IMR-90 (cell line): ENCODE results near the gene GABPB2. TPM values are rescaled to one million over a fixed set of nuclear protein-coding genes. Genes with fewer than 3 reads are reported as not detected.
A peak's percentile ranks its signal among the peaks of the same experiment; 100 is the strongest.

Experiments
- ATAC-seq: fragments of 200-7000 bp; cut with Tn5 transposase; 2 replicates; pipeline ENCODE4 v1.9.1; 2020; ENCODE audit warnings: low read depth, mild to moderate bottlenecking, moderate library complexity
- BruUV-seq: library from RNA; stranded (reverse); fragments of 400-500 nt; replicated peaks from 2 replicates; lab custom pipeline; 2021; lab: Mats Ljungman, UMichigan
- CTCF ChIA-PET: fragments of 300-600 bp; formaldehyde crosslinking; extraction: SDS; loops from one replicate; lab custom pipeline; 2021; ENCODE audit warnings: antibody characterized with exemption; lab: Yijun Ruan, JAX
- POLR2A ChIA-PET: fragments of 300-600 bp; sonication (Branson Sonifier 250); formaldehyde crosslinking; loops from one replicate; lab custom pipeline; 2022; ENCODE audit warnings: antibody characterized with exemption; ENCODE audit not compliant: unreplicated experiment; lab: Charles Lee
- DNase-seq: peaks from one replicate; pipeline ENCODE4 v3.0.0; 2013
- H2AFZ ChIP-seq: replicated peaks from 2 replicates; pipeline ENCODE3; 2013; ENCODE audit warnings: low read length, mild to moderate bottlenecking; ENCODE audit not compliant: poor library complexity
- H2AK5ac ChIP-seq: 2 replicates; pipeline ENCODE4 v1.6.1; 2013; ENCODE audit warnings: low read depth, low read length, inconsistent platforms
- H2AK9ac ChIP-seq: replicated peaks from 2 replicates; pipeline ENCODE3; 2013; ENCODE audit warnings: mild to moderate bottlenecking, low read depth, low read length, moderate library complexity; ENCODE audit not compliant: poor library complexity
- H2BK120ac ChIP-seq: 2 replicates; pipeline ENCODE4 v1.6.1; 2013; ENCODE audit warnings: low read depth, low read length, inconsistent platforms
- H2BK15ac ChIP-seq: 3 replicates; pipeline ENCODE4 v1.6.1; 2013; ENCODE audit warnings: low read depth, low read length, inconsistent platforms
- H2BK20ac ChIP-seq: 2 replicates; pipeline ENCODE4 v1.6.1; 2013; ENCODE audit warnings: low read depth, mild to moderate bottlenecking, inconsistent platforms, low read length, moderate library complexity
- H2BK5ac ChIP-seq: 2 replicates; pipeline ENCODE4 v1.6.1; 2013; ENCODE audit warnings: mild to moderate bottlenecking, low read depth, low read length, inconsistent platforms; ENCODE audit not compliant: poor library complexity, severe bottlenecking
- H3K14ac ChIP-seq: replicated peaks from 2 replicates; pipeline ENCODE4 v1.6.1; 2013; ENCODE audit warnings: low read depth, low read length, inconsistent platforms
- H3K18ac ChIP-seq: 2 replicates; pipeline ENCODE4 v1.6.1; 2013; ENCODE audit warnings: low read depth, low read length, control low read depth
- H3K23ac ChIP-seq: 2 replicates; pipeline ENCODE4 v1.6.1; 2013; ENCODE audit warnings: low read depth, low read length, inconsistent platforms
- H3K27ac ChIP-seq: 2 replicates; pipeline ENCODE4 v1.5.1; 2013; ENCODE audit warnings: mild to moderate bottlenecking, control low read depth, low read length; ENCODE audit not compliant: insufficient read depth
- H3K27me3 ChIP-seq: 2 replicates; pipeline ENCODE4 v1.6.1; 2013; ENCODE audit warnings: low read length; ENCODE audit not compliant: control insufficient read depth, insufficient read depth
- H3K36me3 ChIP-seq: 2 replicates; pipeline ENCODE4 v1.6.1; 2013; ENCODE audit warnings: low read length, mixed read lengths; ENCODE audit not compliant: control insufficient read depth, insufficient read depth
- H3K4ac ChIP-seq: 2 replicates; pipeline ENCODE4 v1.6.1; 2013; ENCODE audit warnings: low read depth, low read length, inconsistent platforms
- H3K4me1 ChIP-seq: 2 replicates; pipeline ENCODE4 v1.6.1; 2013; ENCODE audit warnings: low read length, mixed read lengths; ENCODE audit not compliant: control insufficient read depth, insufficient read depth
- H3K4me2 ChIP-seq: 2 replicates; pipeline ENCODE4 v1.6.1; 2013; ENCODE audit warnings: low read depth, mild to moderate bottlenecking, control low read depth, low read length, moderate library complexity
- H3K4me3 ChIP-seq: 2 replicates; pipeline ENCODE4 v1.5.1; 2013; ENCODE audit warnings: low read depth, mild to moderate bottlenecking, control low read depth, low read length, moderate library complexity; ENCODE audit not compliant: insufficient read depth
- H3K56ac ChIP-seq: 2 replicates; pipeline ENCODE4 v1.6.1; 2013; ENCODE audit warnings: low read length, inconsistent platforms; ENCODE audit not compliant: insufficient read depth; ENCODE audit errors: extremely low read depth
- H3K79me1 ChIP-seq, 2 experiments: 2 replicates each; pipeline ENCODE4 v1.6.1; 2013; ENCODE audit warnings: low read length in 2 of 2, inconsistent platforms in 1 of 2, low read depth in 1 of 2
- H3K9ac ChIP-seq: 2 replicates; pipeline ENCODE4 v1.6.1; 2013; ENCODE audit warnings: low read depth, low read length, control low read depth
- H3K9me1 ChIP-seq: 2 replicates; pipeline ENCODE4 v1.6.1; 2013; ENCODE audit warnings: low read length, inconsistent platforms; ENCODE audit not compliant: insufficient read depth
- H3K9me3 ChIP-seq: 2 replicates; pipeline ENCODE4 v1.6.1; 2013; ENCODE audit warnings: low read length; ENCODE audit not compliant: control insufficient read depth, insufficient read depth
- H4K20me1 ChIP-seq: 2 replicates; pipeline ENCODE4 v1.6.1; 2013; ENCODE audit warnings: low read length, inconsistent platforms; ENCODE audit not compliant: insufficient read depth
- H4K5ac ChIP-seq: 2 replicates; pipeline ENCODE4 v1.6.1; 2013; ENCODE audit warnings: mild to moderate bottlenecking, low read depth, low read length, control low read depth
- H4K8ac ChIP-seq, 2 experiments: 2 replicates each; pipeline ENCODE4 v1.6.1; 2013; ENCODE audit warnings: low read depth in 2 of 2, low read length in 2 of 2, control low read depth in 1 of 2, inconsistent platforms in 1 of 2
- H4K91ac ChIP-seq: 2 replicates; pipeline ENCODE4 v1.6.1; 2013; ENCODE audit warnings: low read depth, low read length, inconsistent platforms; ENCODE audit not compliant: insufficient read depth
- BHLHE40 ChIP-seq: fragments of 150-350 bp; IDR thresholded peaks from 2 replicates; pipeline ENCODE4 v1.6.1; 2016; ENCODE audit warnings: mild to moderate bottlenecking, low read depth, low read length
- CEBPB ChIP-seq: IDR thresholded peaks from 2 replicates; pipeline ENCODE4 v1.6.1; 2012; ENCODE audit warnings: low read depth, low read length, improper control_type of control experiment
- CHD1 ChIP-seq: IDR thresholded peaks from 2 replicates; pipeline ENCODE4 v1.6.1; 2012; ENCODE audit warnings: low read depth, low read length, improper control_type of control experiment
- FOS ChIP-seq: fragments of 150-350 bp; IDR thresholded peaks from 2 replicates; pipeline ENCODE4 v1.6.1; 2016; ENCODE audit warnings: low read depth, low read length
- MAFK ChIP-seq: IDR thresholded peaks from 2 replicates; pipeline ENCODE4 v1.6.1; 2012; ENCODE audit warnings: low read depth, low read length, improper control_type of control experiment
- MAZ ChIP-seq: IDR thresholded peaks from 2 replicates; pipeline ENCODE4 v1.6.1; 2012; ENCODE audit warnings: low read depth, mild to moderate bottlenecking, low read length, improper control_type of control experiment, moderate library complexity, borderline replicate concordance
- MXI1 ChIP-seq: IDR thresholded peaks from 2 replicates; pipeline ENCODE4 v1.6.1; 2012; ENCODE audit warnings: low read depth, mild to moderate bottlenecking, low read length, moderate library complexity, borderline replicate concordance
- NFE2L2 ChIP-seq: fragments of 150-350 bp; IDR thresholded peaks from 2 replicates; pipeline ENCODE4 v1.6.1; 2016; ENCODE audit warnings: low read depth, mild to moderate bottlenecking, low read length
- POLR2A ChIP-seq: IDR thresholded peaks from 2 replicates; pipeline ENCODE4 v1.6.1; 2012; ENCODE audit warnings: mild to moderate bottlenecking, low read depth, low read length
- RAD21 ChIP-seq: IDR thresholded peaks from 2 replicates; pipeline ENCODE4 v1.6.1; 2012; ENCODE audit warnings: low read length, improper control_type of control experiment
- RFX5 ChIP-seq: IDR thresholded peaks from 2 replicates; pipeline ENCODE4 v1.8.0; 2012; ENCODE audit warnings: low read depth, mild to moderate bottlenecking, low read length, moderate library complexity
- SMC3 ChIP-seq: fragments of 150-350 bp; IDR thresholded peaks from 2 replicates; pipeline ENCODE4 v1.6.1; 2016; ENCODE audit warnings: low read depth, mild to moderate bottlenecking, antibody characterized with exemption, low read length, moderate library complexity
- WGBS, 2 experiments: methylation state at CpG; one replicate each; pipeline versions ENCODE4 v1.1.5 to v1.1.7; 2013; ENCODE audit warnings: missing lambda C conversion rate in 2 of 2; ENCODE audit not compliant: insufficient read length in 1 of 2; ENCODE audit errors: extremely low coverage in 2 of 2; 5-methylcytosine and 5-hydroxymethylcytosine counted together
- dilution Hi-C: fragments of 300-500 bp; cut with HindIII; formaldehyde crosslinking; loops from one replicate; pipeline ENCODE4 v1.14.3; 2018; ENCODE audit warnings: low sequenced_read_pairs; ENCODE audit not compliant: unreplicated experiment
- in situ Hi-C: fragments of 300-500 bp; cut with MboI; formaldehyde crosslinking; loops from 3 replicates; pipeline ENCODE4 v1.14.3; 2019; ENCODE audit warnings: low sequenced_read_pairs, inconsistent platforms, mixed read lengths
- intact Hi-C: fragments of 100-400 bp; cut with micrococcal nuclease; formaldehyde crosslinking; loops from 2 replicates; pipeline ENCODE4 v1.10.0; 2022
- polyA plus RNA-seq, 3 experiments: library from polyadenylated mRNA; depleted of rRNA; stranded (reverse); fragments of >200 nt; gene quantifications; 2 replicates each; pipeline ENCODE4 v1.2.3, GENCODE V29; 2012; ENCODE audit warnings: low replicate concordance in 1 of 3
- total RNA-seq: library from RNA; depleted of rRNA; stranded (reverse); fragments of >200 nt; gene quantifications from 2 replicates; pipeline ENCODE4 v1.2.3, GENCODE V29; 2012
- TF ChIP-seq, protein P1 (sequence below): fragments of 150-350 bp; IDR thresholded peaks from 2 replicates; pipeline ENCODE4 v1.6.1; 2016; ENCODE audit warnings: low read depth, mild to moderate bottlenecking, low read length, moderate library complexity, borderline replicate concordance
- TF ChIP-seq, protein P2 (sequence below): conservative IDR thresholded peaks from 2 replicates; pipeline ENCODE4 v1.5.1; 2012; ENCODE audit warnings: mild to moderate bottlenecking, low read depth, low read length, improper control_type of control experiment
- TF ChIP-seq, protein P3 (sequence below): fragments of 150-350 bp; IDR thresholded peaks from 2 replicates; pipeline ENCODE4 v1.6.1; 2017; ENCODE audit warnings: mild to moderate bottlenecking, antibody characterized with exemption, low read length, low read depth

GABPB2 gene
- total and polyA plus RNA-seq, 2 of the 4 experiments (the other 2 are of a cell fraction): 7.5 to 12.9 TPM

DNA sequence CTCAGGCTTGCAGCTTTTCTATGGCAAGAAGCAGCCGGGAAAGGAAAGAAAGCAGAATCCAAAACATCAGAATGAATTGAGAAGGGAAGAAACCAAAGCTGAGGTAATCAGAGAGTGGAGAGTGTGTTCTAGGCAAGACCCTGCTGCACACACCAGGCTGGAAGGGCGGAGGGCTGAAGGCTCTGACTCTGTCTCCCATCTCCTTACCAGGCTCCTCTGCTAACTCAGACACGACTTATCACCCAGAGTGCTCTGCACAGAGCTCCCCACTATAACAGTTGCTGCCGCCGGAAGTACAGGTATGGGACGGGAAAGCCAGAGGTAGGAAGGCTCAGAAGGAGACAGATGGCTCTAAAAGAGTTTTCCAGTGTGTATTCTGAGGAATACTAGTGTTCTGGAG lies 96.6 kb downstream of the GABPB2 start:
- Histone ChIP-seq H3K36me3 (peaks cover 23% of the 10 kb centered on the region), H4K91ac (no peak overlapping the region), H2BK20ac (no peak overlapping the region), H3K14ac (peak overlapping the region; percentile 93; the same call in 1 of the 2 replicates), H3K9ac (peak overlapping the region; percentile 90; the same call in 1 of the 2 replicates), H2AFZ (no peak overlapping the region), H3K23ac (0 out of 2 replicates have a peak overlapping the region, but pooled peaks have one; percentile 97), H3K4me3 (peak overlapping the region; percentile 65; the same call in 1 of the 2 replicates), H2BK120ac (no peak overlapping the region), H3K9me1 (peaks cover 3% of the 10 kb centered on the region; the same call in 1 of the 2 replicates), H4K8ac (0 out of 4 replicates have a peak overlapping the region, but pooled peaks of 1 of the 2 experiments have one; percentile 96), H3K27me3 (no peaks in the 10 kb centered on the region), H3K9me3 (no peaks in the 10 kb centered on the region), H2AK9ac (peak overlapping the region; percentile 59), H3K4me1 (peaks cover 4% of the 10 kb centered on the region), H3K4me2 (peak overlapping the region; percentile 83; the same call in 1 of the 2 replicates), H3K18ac (no peak overlapping the region), H2BK5ac (no peak overlapping the region), H3K27ac (no peak overlapping the region), H4K5ac (no peak overlapping the region), H2BK15ac (no peak overlapping the region), H3K4ac (peak overlapping the region; percentile 87; the same call in 1 of the 2 replicates), H4K20me1 (no peaks in the 10 kb centered on the region), H2AK5ac (peak overlapping the region; percentile 44; the same call in 1 of the 2 replicates), H3K79me1 (peaks cover 10 to 43% of the 10 kb centered on the region in 2 experiments), H3K56ac (no peak overlapping the region)
- BruUV-seq: no TSS peak
- in situ Hi-C loops (no loop called here), intact Hi-C loops (no loop called here), dilution Hi-C loops (no loop called here)
- DNase-seq (no peak), ATAC-seq (no peak)
- ChIA-PET POLR2A (no interaction called here), CTCF (interaction anchor here (0.7 kb wide), 1 partner anchor 67 kb away, joined by 3 read pairs; no protein-coding TSS in a partner anchor)
- WGBS, 2 experiments: no CpG with 5 or more reads among the region's 6 CpGs
- TF ChIP-seq SMC3 (no peak), BHLHE40 (no peak), CHD1 (no peak), RAD21 (no peak), FOS (no peak), MAFK (no peak), NFE2L2 (no peak), MAZ (no peak), RFX5 (no peak), MXI1 (no peak), POLR2A (no peak), CEBPB (no peak)
- TF ChIP-seq, protein P1, sequence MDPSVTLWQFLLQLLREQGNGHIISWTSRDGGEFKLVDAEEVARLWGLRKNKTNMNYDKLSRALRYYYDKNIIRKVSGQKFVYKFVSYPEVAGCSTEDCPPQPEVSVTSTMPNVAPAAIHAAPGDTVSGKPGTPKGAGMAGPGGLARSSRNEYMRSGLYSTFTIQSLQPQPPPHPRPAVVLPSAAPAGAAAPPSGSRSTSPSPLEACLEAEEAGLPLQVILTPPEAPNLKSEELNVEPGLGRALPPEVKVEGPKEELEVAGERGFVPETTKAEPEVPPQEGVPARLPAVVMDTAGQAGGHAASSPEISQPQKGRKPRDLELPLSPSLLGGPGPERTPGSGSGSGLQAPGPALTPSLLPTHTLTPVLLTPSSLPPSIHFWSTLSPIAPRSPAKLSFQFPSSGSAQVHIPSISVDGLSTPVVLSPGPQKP: no peak
- TF ChIP-seq, protein P2, sequence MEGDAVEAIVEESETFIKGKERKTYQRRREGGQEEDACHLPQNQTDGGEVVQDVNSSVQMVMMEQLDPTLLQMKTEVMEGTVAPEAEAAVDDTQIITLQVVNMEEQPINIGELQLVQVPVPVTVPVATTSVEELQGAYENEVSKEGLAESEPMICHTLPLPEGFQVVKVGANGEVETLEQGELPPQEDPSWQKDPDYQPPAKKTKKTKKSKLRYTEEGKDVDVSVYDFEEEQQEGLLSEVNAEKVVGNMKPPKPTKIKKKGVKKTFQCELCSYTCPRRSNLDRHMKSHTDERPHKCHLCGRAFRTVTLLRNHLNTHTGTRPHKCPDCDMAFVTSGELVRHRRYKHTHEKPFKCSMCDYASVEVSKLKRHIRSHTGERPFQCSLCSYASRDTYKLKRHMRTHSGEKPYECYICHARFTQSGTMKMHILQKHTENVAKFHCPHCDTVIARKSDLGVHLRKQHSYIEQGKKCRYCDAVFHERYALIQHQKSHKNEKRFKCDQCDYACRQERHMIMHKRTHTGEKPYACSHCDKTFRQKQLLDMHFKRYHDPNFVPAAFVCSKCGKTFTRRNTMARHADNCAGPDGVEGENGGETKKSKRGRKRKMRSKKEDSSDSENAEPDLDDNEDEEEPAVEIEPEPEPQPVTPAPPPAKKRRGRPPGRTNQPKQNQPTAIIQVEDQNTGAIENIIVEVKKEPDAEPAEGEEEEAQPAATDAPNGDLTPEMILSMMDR: no peak
- TF ChIP-seq, protein P3, sequence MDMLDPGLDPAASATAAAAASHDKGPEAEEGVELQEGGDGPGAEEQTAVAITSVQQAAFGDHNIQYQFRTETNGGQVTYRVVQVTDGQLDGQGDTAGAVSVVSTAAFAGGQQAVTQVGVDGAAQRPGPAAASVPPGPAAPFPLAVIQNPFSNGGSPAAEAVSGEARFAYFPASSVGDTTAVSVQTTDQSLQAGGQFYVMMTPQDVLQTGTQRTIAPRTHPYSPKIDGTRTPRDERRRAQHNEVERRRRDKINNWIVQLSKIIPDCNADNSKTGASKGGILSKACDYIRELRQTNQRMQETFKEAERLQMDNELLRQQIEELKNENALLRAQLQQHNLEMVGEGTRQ: no peak
